ENCODE results near the gene TRNP1.
"Not testable (repeated sequence)": the region's sequence is repeated elsewhere in the genome, so short reads cannot be mapped to it uniquely, and the experiment has no call there.

Gene TRNP1, protein sequence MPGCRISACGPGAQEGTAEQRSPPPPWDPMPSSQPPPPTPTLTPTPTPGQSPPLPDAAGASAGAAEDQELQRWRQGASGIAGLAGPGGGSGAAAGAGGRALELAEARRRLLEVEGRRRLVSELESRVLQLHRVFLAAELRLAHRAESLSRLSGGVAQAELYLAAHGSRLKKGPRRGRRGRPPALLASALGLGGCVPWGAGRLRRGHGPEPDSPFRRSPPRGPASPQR

DNA sequence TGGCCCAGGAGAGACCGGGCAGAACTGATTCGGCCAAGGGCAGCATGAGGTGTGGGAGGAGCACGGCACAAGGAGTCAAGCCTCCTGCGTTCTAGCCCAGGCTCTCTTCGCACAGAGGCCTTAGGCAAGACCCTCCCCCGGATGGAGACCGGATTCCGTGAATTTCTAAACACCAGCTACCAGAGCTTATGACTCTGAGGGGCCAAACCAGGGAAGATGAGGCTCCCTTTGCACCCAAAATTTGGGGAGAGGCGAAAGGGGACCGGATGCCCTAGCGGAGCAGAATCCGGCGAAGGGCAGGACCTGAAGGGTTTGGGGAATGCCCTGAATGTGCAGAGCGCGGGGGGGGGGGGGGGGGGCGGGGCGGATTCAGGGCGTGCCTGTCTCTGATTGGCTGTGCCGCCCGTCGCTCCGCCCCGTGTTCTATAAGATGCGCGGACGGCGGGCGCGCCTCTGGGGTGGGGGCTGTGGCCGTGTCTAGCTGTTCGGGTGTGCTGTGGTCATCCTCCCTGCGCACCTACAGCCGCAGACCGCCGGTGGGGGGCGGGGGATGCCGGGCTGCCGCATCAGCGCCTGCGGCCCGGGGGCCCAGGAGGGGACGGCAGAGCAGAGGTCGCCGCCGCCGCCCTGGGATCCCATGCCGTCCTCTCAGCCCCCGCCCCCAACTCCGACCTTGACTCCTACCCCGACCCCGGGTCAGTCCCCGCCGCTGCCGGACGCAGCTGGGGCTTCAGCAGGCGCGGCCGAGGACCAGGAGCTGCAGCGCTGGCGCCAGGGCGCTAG is at the start of gene TRNP1:
TRNP1 (plus strand) TSS at position 456 of the 783 bp plus-strand sequence; CDS start at position 551, 95 bp downstream.
- peak; percentile 26 to 45 for DNase-seq (ENCODE audit: low read depth in 2 of 2)

DNA sequence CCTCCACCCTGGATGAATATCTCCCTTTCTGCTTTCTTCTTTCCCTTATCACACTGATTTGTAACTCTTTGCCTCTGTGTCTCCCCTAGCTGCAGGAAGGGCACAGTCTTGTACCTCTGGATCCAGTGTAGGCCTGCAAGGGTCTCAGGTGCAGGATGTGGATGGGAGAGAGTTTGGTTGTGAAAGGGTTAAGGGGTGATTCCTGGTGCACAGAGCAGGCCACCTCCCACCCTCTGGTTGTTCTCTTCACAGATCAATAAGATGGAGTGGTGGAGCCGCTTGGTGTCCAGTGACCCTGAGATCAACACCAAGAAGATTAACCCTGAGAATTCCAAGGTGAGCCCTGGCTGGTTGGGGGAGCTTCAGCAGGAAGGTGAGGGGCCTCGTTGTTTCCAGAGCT is 48.4 kb upstream of the TRNP1 start:
- DNase-seq (ENCODE audit: low read depth in 2 of 2), result no peak

DNA sequence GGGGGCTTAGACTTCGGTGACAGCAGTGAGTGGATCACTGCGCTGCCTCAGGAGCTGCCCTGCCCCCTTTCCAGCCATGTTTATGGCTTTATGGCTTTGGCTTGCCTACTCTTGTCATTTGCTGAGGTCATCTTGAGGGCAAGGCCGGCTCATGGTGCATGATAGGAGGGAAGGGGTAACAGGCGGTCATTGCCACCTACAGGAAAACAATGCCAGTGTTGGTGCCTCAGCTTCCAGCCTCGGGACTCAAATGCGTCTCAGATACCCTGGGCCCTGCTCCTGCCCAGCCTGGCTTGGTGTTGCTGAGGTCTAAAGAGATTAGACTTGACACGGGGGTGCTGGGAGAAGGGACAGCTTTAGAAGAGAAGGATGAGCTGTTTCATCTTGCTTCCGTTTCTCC is 47.8 kb upstream of the TRNP1 start:
- no peak for DNase-seq (ENCODE audit: low read depth in 2 of 2)

DNA sequence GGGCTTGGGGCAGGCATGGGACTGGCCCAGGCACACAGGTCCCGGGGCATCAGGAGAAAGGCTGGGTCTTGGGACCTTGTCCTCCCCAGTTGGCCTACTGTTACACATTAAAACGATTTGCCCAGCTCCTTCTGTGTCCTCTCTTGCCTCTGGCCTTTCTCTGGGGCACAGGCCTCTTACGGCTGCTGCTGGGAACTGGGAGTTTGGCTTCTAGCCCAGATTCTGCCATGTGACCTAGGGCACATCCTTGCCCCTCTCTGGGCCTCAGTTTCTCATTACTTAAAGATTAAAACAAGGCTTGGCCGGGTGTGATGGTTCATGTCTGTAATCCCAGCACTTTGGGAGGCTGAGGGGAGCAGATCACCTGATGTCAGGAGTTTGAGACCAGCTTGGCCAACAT is 47.2 kb upstream of the TRNP1 start:
- no peak for DNase-seq (ENCODE audit: low read depth in 2 of 2)

DNA sequence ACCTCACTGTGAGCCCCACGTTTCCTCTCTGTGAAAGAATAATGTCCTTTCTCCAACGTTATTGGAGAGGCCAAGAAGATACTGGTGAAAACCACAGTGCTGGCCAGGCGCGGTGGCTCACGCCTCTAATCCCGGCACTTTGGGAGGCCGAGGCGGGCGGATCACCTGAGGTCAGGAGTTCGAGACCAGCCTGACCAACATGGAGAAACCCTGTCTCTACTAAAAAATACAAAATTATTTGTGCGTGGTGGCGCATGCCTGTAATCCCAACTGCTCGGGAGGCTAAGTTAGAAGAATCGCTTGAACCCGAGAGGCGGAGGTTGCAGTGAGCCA is 44.8 kb upstream of the TRNP1 start:
- not testable (repeated sequence) for DNase-seq (ENCODE audit: low read depth in 2 of 2)

DNA sequence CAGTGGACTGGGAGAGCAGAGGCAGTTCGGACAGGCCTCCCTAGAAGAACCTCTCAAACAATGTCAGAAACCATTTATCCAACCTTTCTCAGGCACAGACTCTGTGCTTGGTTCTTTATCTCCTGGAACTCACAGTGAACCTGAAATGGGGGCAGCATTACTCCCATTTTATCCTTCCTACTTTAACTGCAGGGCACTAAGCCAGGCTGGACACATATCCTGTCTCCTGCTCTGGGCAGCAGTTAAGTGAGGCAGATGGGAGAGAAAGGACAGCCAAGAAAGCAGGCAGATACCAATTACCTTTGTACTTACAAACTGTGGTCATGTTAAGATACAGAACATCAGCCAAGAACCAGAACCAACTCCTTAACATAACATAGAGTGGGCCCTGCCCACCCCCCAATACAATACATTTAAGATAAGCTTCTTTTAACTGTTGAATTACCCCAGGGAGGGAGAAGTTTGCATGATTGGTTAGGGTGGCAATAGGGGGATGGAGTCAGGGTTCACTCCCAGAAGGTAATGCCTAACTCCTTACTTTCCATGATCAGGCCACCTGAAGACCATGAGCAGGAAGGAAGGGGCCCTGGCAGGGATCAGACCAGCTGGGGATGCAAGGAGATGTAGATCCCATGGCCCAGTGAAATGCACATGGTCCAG is 44.1 kb upstream of the TRNP1 start:
- DNase-seq (ENCODE audit: low read depth in 2 of 2), result no peak

DNA sequence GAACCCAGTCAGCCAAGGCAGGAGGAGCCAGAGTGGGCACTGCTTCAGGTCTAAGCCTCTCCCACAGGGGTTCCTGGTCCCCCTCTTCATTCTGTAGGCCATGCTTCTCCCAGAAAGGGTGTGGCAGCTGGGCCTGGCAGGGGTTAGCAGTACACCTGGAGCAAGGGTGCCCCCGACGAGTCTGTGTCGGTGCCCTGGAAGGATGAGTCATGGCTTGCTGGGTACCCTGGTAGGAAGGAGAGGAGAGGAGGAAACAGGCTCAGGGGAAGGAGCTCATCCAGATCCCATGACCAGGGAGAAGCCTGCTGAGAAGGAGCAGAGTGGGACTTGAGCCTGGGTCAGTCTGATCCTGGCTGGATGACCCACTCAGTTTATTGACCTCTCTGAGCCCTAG is 43.6 kb upstream of the TRNP1 start:
- no peak for DNase-seq (ENCODE audit: low read depth in 2 of 2)

DNA sequence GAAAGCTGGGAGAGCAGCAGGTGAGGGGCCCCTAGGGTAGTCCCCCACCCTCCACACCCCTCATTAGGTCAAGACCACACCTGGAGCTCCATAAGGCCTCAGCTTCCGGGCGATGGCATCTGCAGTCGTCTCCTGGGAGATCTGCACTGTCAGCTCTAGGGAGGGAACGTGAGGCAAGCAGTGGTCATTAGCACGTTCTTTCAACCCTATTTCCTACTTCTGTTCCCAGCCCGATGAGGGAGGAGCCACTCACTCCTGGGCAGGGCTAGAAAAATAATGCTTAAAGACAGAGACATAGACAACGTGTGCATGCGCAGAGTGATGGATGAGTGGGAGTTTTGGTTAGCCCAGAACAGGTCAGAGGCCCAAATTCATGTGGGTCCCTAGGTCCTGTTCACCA is 42.9 kb upstream of the TRNP1 start:
- no peak for DNase-seq (ENCODE audit: low read depth in 2 of 2)

DNA sequence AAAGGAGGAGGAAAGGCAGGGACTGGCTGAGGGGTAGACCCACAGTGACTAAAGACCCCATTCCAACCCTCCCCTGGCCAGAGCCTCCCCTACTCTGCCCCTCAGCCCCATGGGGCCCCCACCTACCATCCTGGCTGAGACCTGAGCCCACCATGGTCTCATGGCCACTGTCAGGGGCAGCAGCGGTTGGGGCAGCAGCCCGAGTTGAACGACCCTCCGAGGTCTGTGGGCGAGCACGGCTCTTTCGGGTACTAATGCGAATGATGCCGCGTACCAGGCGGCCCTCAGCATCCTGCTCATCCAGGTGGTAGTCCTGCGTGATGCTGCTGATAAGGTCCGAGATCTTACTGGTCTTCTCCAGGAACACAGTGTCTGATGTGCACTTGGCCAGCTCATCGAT is 42.3 kb upstream of the TRNP1 start:
- DNase-seq (ENCODE audit: low read depth in 2 of 2), result no peak

DNA sequence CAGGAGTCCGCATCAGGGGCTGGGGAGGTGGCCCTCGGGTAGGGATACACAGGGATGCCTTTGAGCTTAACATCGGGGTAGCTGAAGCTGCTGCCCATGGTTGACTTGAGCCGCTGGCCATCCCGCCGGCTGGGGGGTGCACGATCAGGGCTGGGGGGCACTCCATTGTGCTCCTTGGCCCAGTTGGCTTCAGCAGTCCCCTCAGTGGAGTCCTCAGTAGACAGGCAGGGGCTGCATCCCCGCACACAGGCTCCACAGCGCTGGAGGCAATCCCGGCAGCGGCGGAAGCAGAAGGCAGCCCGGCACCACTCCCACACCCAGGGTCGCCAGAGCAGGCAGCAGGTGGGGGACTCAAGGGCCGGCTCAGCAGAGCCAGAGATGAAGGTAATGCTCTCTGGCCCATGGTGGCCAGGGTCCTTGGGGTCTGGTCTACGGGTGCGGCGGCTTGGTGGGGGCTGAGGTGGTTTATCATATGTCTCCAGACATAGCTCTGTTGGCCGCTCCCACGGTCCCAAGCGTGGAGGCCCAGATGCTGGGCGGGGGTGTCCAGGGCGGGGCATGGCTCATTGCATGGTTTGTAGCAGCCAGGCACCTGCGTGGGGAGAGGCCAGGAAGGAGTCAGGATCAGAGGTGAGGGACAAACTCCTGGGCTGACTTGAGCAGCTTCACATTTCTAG is 41.5 kb upstream of the TRNP1 start:
- no peak for DNase-seq (ENCODE audit: low read depth in 2 of 2)

DNA sequence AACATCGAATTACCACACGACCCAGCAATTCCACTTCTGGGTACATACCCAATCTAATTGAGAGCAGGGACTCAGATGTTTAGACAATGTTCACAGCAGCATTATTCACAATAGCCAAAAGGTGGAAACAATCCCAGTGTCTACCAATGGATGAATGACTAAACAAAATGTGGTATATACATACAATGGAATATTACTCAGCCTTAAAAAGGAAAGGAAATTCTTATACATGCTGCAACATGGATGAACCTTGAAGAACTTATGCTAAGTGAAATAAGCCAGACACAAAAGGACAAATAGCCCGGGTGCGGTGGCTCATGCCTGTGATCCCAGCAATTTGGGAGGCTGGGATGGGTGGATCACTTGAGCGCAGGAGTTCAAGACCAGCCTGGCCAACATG is 40.1 kb upstream of the TRNP1 start:
- DNase-seq (ENCODE audit: low read depth in 2 of 2), result no peak

DNA sequence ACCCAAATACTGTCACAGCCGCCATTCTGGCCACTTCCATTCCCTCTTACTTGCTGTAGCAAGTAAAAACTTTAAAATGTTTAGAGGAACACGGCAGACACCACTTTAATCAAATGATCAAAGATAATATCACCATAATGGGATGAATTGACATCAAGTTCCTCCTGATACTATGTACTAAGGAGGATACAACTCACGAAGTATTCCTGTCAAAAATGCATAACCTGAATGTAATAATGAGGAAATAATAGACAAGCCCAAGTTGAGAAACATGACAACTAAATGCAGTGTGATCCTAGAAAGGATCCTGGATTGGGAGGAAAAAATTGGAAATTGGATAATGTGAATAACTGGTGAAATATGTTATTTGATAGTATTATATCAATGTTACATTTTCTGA is 37.2 kb upstream of the TRNP1 start:
- no peak for DNase-seq (ENCODE audit: low read depth in 2 of 2)

DNA sequence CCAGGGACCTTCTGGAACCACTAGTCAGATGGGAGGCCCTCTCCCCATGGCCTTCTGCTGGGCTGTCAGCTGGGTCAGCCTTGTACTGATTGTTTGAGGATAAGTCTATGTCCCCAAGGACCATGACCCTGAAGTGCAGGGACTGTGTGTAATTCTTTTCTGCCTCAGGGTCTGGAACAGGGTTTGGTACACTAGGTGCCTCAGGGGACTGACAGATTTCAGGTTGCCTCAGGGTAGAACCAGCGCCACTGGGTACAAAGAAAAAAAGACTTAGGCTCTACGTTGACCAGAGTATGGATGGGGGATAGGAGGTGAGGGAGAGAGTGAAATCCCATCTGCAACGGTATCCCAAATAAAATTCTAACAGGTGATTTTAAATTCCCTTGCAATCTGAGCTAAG is 36.2 kb upstream of the TRNP1 start:
- DNase-seq (ENCODE audit: low read depth in 2 of 2), result no peak

DNA sequence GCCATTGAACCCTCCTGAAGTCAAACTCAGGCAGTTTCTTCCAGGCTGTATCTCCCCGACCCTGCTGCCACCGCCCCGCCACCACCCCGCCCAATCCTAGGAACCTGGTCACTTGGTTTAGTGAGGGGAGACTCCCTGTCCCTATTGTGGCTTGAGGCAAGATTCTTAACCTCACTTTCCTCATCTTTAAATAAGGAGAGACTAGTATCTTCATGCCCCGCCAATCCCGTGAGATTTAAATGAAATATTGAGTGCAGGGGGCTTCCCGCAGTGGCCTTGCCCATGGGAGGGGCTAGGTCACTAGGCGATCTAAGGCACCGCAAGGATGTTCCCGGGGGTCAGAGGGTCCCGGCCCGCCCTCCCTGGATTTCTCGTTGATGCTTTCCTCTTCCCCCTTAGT is 34.2 kb upstream of the TRNP1 start:
- DNase-seq (ENCODE audit: low read depth in 2 of 2), result no peak

DNA sequence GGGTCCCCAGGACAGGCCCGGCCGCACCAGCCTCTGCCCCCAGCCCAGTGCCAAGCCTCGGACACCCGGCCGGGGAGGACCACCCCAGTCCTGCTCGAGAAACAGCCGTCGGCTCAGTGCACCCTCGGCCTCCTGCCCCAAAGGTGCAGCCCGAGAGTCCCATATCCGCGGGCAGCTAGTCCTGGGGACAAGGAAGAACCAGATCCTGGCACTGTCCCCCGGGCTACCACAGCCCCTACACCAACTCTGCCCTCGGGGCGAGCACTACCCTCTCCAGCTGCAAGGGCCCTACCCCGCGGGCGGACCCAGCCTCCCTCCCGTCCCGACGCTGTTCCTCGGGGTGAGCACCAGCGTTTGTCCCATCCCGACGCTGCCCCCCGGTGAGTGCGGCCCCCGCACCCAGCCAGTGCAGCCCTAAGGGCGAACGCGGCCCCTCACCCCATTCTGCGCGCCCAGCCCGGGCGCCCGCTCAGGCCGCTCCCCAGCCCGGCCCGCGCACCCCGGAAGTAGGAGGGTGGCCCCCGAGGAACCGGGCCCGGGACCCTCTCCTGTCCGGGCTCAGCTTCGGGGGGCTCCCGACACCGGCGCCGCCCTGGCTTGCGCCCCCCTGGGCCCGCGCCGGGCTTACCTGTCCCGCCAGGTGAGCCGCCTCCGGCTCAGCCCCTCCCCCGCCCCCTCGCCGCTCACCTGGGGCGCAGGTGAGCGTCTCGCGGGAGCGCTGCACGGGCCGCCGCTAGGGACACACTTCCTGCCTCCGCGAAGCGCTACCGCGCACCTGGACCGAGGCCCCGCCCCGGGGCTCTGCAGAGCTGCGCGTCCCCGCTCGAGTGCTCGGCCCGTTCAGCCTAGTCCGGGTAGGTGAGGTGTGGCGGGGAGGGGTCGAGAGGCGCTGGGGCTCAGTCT is 33.5 kb upstream of the TRNP1 start, which contains the start of gene KDF1:
KDF1 (minus strand) TSS at position 747 of the 903 bp plus-strand sequence. CDS start 8,088 bp downstream, outside the sequence.
- peak in 1 of 2 donors; percentile 13 for DNase-seq (ENCODE audit: low read depth in 2 of 2)

DNA sequence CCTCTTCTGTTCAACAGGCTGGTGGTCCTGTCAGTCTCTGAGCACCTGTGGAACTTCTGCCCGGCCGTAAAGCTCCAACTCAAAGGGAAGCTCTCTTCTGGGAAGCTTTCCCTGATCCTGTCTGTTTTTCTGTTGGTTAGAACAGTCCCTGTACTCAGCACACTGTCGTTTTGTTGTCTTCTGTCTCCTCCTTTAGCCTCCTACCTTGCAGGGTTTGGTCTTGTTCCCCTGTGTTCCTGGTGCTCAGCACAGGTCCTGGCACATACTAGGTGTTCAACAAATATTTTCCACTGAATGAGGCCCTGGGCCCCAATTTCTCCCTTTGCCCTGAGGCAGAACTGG is 32.9 kb upstream of the TRNP1 start:
- DNase-seq (ENCODE audit: low read depth in 2 of 2), result no peak

DNA sequence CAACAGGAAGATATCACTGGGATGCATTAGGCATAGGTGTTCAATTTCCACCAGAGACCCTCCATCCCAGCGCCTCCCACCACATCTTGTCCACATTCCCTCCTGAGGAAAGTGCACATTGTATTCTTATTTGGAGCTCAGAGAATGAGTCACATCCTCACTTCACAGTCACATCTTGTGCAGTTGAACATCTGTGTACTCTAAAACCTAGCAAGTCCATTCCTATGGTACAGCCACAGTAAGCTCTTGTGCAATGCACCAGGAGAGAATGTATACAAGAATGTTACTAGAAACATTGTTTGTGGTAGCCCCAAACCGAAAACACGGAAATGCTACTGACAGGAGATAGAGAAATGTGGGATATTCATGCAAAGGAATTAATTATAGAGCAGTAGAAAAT is 31.7 kb upstream of the TRNP1 start:
- no peak for DNase-seq (ENCODE audit: low read depth in 2 of 2)

DNA sequence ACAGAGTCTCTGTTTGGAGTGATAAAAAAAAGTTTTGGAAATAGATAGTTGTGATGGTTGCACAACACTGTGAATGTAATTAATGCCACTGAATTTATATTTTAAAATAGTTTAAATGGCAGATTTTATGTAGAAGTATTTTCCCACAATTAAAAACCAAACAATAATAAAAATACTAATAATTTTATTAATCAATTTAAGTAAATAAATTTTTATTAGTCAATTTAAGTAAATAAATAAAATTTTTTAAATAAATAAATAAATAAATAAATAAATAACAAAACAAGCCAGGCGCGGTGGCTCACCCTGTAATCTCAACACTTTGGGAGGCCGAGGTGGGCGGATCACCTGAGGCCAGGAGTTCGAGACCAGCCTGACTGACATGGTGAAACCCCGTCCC is 28.3 kb upstream of the TRNP1 start:
- DNase-seq (ENCODE audit: low read depth in 2 of 2), result no peak

DNA sequence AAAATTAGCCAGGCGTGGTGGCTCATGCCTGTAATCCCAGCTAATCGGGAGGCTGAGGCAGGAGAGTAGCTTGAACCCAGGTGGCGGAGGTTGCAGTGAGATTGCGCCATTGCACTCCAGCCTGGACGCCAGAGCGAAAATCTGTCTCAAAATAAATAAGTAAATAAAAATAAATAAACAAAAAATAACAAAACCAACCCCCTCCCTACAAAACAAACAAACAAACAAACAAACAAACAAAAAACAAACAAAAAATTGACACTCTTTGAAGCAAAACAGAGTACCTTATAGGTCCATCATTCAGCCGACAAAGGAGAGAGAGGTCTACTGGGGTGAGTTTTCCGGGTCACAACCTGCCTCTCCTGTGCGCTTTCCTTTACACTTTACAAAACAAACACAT is 27.9 kb upstream of the TRNP1 start:
- DNase-seq (ENCODE audit: low read depth in 2 of 2), result no peak

DNA sequence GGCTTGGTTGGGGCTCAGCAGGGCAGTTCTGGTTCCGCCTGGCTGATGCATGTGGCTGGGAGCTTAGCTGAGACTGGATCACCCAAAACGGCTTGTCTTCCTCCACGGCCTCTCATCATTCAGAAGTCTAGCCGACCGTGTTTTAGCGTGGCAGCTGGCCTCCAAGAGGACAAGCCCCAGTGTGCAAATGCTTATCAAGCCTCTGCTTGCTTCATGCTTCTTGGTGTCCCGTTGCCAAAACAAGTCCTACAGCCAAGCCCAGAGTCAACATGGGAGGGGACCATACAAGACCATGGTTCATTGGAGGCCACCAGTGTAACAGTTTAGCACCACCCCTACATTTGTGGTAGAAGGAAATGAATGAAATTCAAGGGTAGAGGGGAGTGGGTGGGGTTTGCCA is 22.7 kb upstream of the TRNP1 start:
- no peak for DNase-seq (ENCODE audit: low read depth in 2 of 2)

DNA sequence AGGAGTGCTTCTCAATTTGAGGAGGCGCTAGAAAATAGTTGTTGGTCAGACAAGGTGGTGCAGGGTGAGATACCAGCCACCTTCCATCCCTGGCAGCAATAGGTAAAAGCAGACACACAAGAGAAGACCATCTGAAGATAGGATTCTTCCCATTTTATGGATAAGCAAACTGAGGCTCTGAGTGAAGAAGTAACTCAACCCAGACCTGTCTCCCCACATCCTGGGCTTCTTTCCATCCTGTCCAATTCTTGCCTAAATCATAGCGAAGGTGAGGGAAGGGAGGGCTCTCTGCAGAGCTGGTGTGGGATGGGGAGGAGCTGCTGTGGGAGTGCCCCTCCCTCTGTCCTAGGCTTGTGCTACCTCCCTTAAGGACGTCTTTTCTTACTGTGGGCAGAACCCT is 21.9 kb upstream of the TRNP1 start:
- DNase-seq (ENCODE audit: low read depth in 2 of 2), result no peak

DNA sequence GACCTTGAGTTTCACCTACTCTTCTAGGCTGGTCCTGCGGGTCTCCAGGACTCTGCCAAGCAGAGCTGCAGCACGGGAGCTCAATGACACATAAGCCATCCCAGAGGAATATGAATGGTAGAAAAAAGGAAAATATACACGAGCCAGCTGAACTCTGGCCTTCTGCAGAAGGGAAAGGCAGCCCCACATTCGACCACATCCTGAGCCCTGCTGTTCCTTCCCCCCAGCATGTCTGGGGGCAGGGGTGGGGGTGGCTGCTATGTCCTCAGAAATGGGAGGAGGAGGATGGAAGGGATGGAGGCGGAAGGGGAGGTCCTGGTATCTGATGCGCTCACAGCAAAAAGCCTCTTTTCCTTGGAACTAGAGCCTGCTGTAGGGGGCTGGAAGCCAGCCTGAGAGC is 21.1 kb upstream of the TRNP1 start:
- DNase-seq (ENCODE audit: low read depth in 2 of 2), result no peak

All from stimulated activated CD8-positive, alpha-beta memory T cell treated with anti-CD3 and anti-CD28 coated beads, Interleukin-7, amount 100 ng/mL, for 1 hour (primary cell).